Spleen (tissue), 7 donors: ENCODE results near the gene TNNT1.

Experiments
- POLR2A ChIP-seq, 3 donors: fragments of 450-650 bp; IDR thresholded peaks; one replicate each; pipeline ENCODE4 v1.5.1; 2017; ENCODE audit warnings: antibody characterized with exemption in 3 of 3, mild to moderate bottlenecking in 1 of 3
- POLR2AphosphoS5 ChIP-seq, 3 donors: sonication (generic); formaldehyde crosslinking; IDR thresholded peaks; one replicate each; pipeline ENCODE4 v1.5.1; 2017; ENCODE audit warnings: antibody characterized with exemption in 3 of 3
- TF ChIP-seq, protein P1 (sequence below), 11 experiments: fragments of 200-600 bp in 7 of 11; fragments of 450-650 bp in 4 of 11; sonication (generic) in 4 of 11; IDR thresholded peaks in 8 of 11; conservative IDR thresholded peaks in 3 of 11; 1 replicate in 7 of 11; 2 replicates in 4 of 11; pipeline versions ENCODE4 v1.4.0 to v1.8.0; 2016 to 2021; ENCODE audit warnings: antibody characterized with exemption in 11 of 11, inconsistent platforms in 4 of 11, mild to moderate bottlenecking in 1 of 11
- donor health status: DM: no; HTN: no; CAD: no; lungs with moderate emphysema.
- donor health status: DM: no; HTN: no; CAD: no.
- donor health status: DM: no; HTN: no; CAD: no.

- TF ChIP-seq, protein P1, sequence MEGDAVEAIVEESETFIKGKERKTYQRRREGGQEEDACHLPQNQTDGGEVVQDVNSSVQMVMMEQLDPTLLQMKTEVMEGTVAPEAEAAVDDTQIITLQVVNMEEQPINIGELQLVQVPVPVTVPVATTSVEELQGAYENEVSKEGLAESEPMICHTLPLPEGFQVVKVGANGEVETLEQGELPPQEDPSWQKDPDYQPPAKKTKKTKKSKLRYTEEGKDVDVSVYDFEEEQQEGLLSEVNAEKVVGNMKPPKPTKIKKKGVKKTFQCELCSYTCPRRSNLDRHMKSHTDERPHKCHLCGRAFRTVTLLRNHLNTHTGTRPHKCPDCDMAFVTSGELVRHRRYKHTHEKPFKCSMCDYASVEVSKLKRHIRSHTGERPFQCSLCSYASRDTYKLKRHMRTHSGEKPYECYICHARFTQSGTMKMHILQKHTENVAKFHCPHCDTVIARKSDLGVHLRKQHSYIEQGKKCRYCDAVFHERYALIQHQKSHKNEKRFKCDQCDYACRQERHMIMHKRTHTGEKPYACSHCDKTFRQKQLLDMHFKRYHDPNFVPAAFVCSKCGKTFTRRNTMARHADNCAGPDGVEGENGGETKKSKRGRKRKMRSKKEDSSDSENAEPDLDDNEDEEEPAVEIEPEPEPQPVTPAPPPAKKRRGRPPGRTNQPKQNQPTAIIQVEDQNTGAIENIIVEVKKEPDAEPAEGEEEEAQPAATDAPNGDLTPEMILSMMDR (IDR thresholded peaks at IDR 0.05 in 8 of 11, conservative IDR thresholded peaks at IDR 0.05 in 3 of 11): no peak
- TF ChIP-seq POLR2A (IDR thresholded peaks at IDR 0.05): no peak
- no peak for TF ChIP-seq POLR2AphosphoS5 (IDR thresholded peaks at IDR 0.05)
These were observed 64.6 kb downstream of the TNNT1 start for GRCh38 chr19:55084416-55084815.
